Endothelial cell of umbilical vein (primary cell): Measurements from ENCODE around the gene TMC4. TPM values are rescaled to one million over a fixed set of nuclear protein-coding genes. Genes with fewer than 3 reads are reported as not detected.
"Not testable (repeated sequence)": the region's sequence is repeated elsewhere in the genome, so short reads cannot be mapped to it uniquely, and the experiment has no call there.

Source experiments
- BruUV-seq: library from RNA; stranded (reverse); fragments of 400-500 nt; replicated peaks from 2 replicates; lab custom pipeline; 2021; lab: Mats Ljungman, UMichigan
- CTCF ChIA-PET: fragments of 300-600, 350-600 bp; sonication (Branson Sonifier 250); formaldehyde crosslinking; loops from one replicate; lab custom pipeline; 2021; ENCODE audit warnings: antibody characterized with exemption, inconsistent platforms; lab: Charles Lee
- POLR2A ChIA-PET: fragments of 300-600, 350-600 bp; sonication (Branson Sonifier 250); formaldehyde crosslinking; loops from one replicate; lab custom pipeline; 2021; ENCODE audit warnings: antibody characterized with exemption, inconsistent platforms; lab: Charles Lee
- DNase-seq: peaks from one replicate; pipeline ENCODE4 v3.0.0-alpha.2; 2011; ENCODE audit warnings: low read depth, low spot score
- FAIRE-seq: peaks from 2 replicates; lab custom pipeline; 2011; peaks lifted over from hg19 to GRCh38; lab: Jason Lieb, UNC
- H2AFZ ChIP-seq: 2 replicates; pipeline ENCODE4 v1.6.0; 2012; ENCODE audit warnings: low read depth, low read length, control low read depth, inconsistent platforms
- H3K27ac ChIP-seq: 2 replicates; pipeline ENCODE4 v1.5.1; 2011; ENCODE audit warnings: low read depth, mild to moderate bottlenecking, control low read depth, low read length, moderate library complexity; ENCODE audit not compliant: insufficient read depth
- H3K27me3 ChIP-seq, 2 experiments: 2 replicates each; pipeline versions ENCODE4 v1.6.0 to v1.6.1; 2011; ENCODE audit warnings: low read length in 2 of 2, mixed read lengths in 1 of 2; ENCODE audit not compliant: control insufficient read depth in 2 of 2, insufficient read depth in 2 of 2
- H3K36me3 ChIP-seq, 2 experiments: 2 replicates in 1 of 2; 3 replicates in 1 of 2; pipeline ENCODE4 v1.5.1; 2011; ENCODE audit warnings: low read length in 2 of 2, mild to moderate bottlenecking in 1 of 2, moderate library complexity in 1 of 2; ENCODE audit not compliant: control insufficient read depth in 2 of 2, insufficient read depth in 2 of 2; ENCODE audit errors: extremely low read depth in 1 of 2
- H3K4me1 ChIP-seq: 3 replicates; pipeline ENCODE4 v1.5.1; 2011; ENCODE audit warnings: mild to moderate bottlenecking, low read length; ENCODE audit not compliant: control insufficient read depth, insufficient read depth; ENCODE audit errors: extremely low read depth
- H3K4me2 ChIP-seq: 2 replicates; pipeline ENCODE4 v1.6.1; 2011; ENCODE audit warnings: low read length, control low read depth, mixed read lengths; ENCODE audit not compliant: insufficient read depth
- H3K4me3 ChIP-seq, 3 experiments: fragments of 200-600 bp in 1 of 3; sonication (generic), shearing (Covaris generic) in 1 of 3; replicated peaks in 1 of 3; 2 replicates each; pipeline ENCODE4 v1.5.1; 2011 to 2016; ENCODE audit warnings: control low read depth in 3 of 3, low read length in 3 of 3, mild to moderate bottlenecking in 2 of 3, inconsistent platforms in 1 of 3, low read depth in 1 of 3, moderate library complexity in 1 of 3; ENCODE audit not compliant: insufficient read depth in 1 of 3
- H3K79me2 ChIP-seq: 2 replicates; pipeline ENCODE4 v1.6.0; 2012; ENCODE audit warnings: low read length, inconsistent platforms; ENCODE audit not compliant: control insufficient read depth, insufficient read depth
- H3K9ac ChIP-seq: replicated peaks from 2 replicates; pipeline ENCODE3; 2011; ENCODE audit warnings: low read length, control low read depth; ENCODE audit not compliant: insufficient read depth; ENCODE audit errors: extremely low read depth
- H3K9me1 ChIP-seq: replicated peaks from 3 replicates; pipeline ENCODE4 v1.6.0; 2011; ENCODE audit warnings: mild to moderate bottlenecking, low read length; ENCODE audit not compliant: control insufficient read depth, insufficient read depth; ENCODE audit errors: extremely low read depth
- H3K9me3 ChIP-seq: replicated peaks from 2 replicates; pipeline ENCODE4 v1.5.1; 2012; ENCODE audit warnings: low read length, inconsistent platforms; ENCODE audit not compliant: control insufficient read depth, insufficient read depth
- H4K20me1 ChIP-seq: replicated peaks from 2 replicates; pipeline ENCODE3; 2011; ENCODE audit warnings: mild to moderate bottlenecking, low read length; ENCODE audit not compliant: control insufficient read depth, insufficient read depth; ENCODE audit errors: extremely low read depth
- GATA2 ChIP-seq: IDR thresholded peaks from 2 replicates; pipeline ENCODE4 v1.7.0; 2011; ENCODE audit warnings: low read depth, mild to moderate bottlenecking, moderate library complexity, mixed read lengths, low read length; ENCODE audit not compliant: insufficient read length, insufficient read depth
- JUN ChIP-seq: IDR thresholded peaks from 2 replicates; pipeline ENCODE4 v1.6.1; 2011; ENCODE audit warnings: borderline replicate concordance, low read depth; ENCODE audit not compliant: insufficient read length, insufficient read depth
- POLR2AphosphoS5 ChIP-seq: IDR thresholded peaks from 2 replicates; pipeline ENCODE4 v1.6.1; 2012; ENCODE audit warnings: low read depth, mild to moderate bottlenecking, control low read depth, low read length, moderate library complexity; ENCODE audit not compliant: insufficient read depth
- dilution Hi-C: fragments of 300-500 bp; cut with MboI; formaldehyde crosslinking; loops from one replicate; pipeline ENCODE4 v1.15.0; 2019; ENCODE audit warnings: low sequenced_read_pairs; ENCODE audit not compliant: extremely low pct_ligation_motif_present
- intact Hi-C: fragments of 100-400 bp; cut with micrococcal nuclease; formaldehyde crosslinking; loops from one replicate; pipeline ENCODE4 v1.10.0; 2022
- polyA plus RNA-seq, 4 experiments: library from polyadenylated mRNA; depleted of rRNA in 3 of 4; stranded (reverse) in 3 of 4; unstranded in 1 of 4; fragments of >200 nt; gene quantifications; 2 replicates each; pipeline versions ENCODE4 v1.2.1 to v1.2.3, GENCODE V29; 2011 to 2012; ENCODE audit warnings: missing spikeins in 1 of 4
- total RNA-seq: library from RNA; stranded (reverse); gene quantifications from 2 replicates; pipeline ENCODE4 v1.2.3, GENCODE V29; 2021

TMC4 gene
- total and polyA plus RNA-seq, 2 donors (not counting 3 experiments of a cell fraction or from before 2014, with no cell fraction given) = 0.71 to 1.7 TPM

- H3K79me2 ChIP-seq, H3K4me3 ChIP-seq, H3K9me3 ChIP-seq, intact Hi-C loops, FAIRE-seq, DNase-seq, dilution Hi-C loops, BruUV-seq, H3K27me3 ChIP-seq, H3K4me2 ChIP-seq, H3K9me1 ChIP-seq, H2AFZ ChIP-seq, H4K20me1 ChIP-seq, H3K27ac ChIP-seq, CTCF ChIA-PET, H3K9ac ChIP-seq, H3K36me3 ChIP-seq, POLR2A ChIA-PET, H3K4me1 ChIP-seq: not testable (repeated sequence)
These were observed 46.7 kb upstream of the TMC4 start for GRCh38 chr19:54219702-54220101.

DNA sequence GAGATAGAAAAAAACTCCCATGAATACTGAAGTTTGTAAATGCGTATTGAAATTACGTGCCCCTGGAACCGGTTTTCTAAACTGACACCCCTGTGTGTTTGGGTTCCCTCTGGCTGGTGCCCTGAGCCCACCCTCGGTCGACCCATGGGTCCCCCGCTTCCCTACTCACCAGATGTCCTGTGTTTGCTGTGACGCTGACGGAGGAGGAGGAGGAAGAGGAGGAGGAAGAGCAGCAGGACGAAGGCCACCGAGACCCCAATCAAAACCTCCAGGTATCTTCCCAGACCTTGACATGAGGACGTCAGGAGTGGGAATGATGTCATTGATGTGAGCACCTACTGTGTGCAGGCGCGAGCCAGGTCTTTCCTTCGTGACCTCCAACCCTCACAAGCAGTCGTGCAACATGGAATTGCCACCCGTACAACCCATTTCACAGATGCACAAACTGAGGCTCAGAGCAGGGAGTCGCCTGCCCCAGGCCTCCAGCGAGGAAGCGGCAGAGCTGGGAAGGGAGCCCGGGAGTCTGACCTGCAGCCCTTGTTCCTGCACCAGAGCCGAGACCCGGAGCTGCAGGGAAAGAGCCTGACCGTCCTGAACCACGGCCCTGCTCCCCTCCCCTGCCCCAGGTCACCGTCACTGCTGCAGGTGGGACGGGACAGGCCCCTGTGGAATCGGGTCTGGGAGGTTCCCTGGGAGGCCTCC is 46.2 kb upstream of the TMC4 start:
- no peaks in the 10 kb centered on the region for H3K9me1 ChIP-seq
- ChIA-PET CTCF (no interaction called here), POLR2A (no interaction called here)
- no peaks in the 10 kb centered on the region for H3K79me2 ChIP-seq
- no peaks in the 10 kb centered on the region for H3K27me3 ChIP-seq
- no peaks in the 10 kb centered on the region for H3K9me3 ChIP-seq
- TF ChIP-seq JUN = no peak
- TF ChIP-seq GATA2 = no peak
- no peak for TF ChIP-seq POLR2AphosphoS5
- dilution Hi-C loops (no loop called here), intact Hi-C loops (no loop called here)
- DNase-seq (no peak), FAIRE-seq (no peak)
- no peak overlapping the region for H2AFZ ChIP-seq
- no peaks in the 10 kb centered on the region for H3K36me3 ChIP-seq
- H3K4me3 ChIP-seq = no peak overlapping the region
- no peaks in the 10 kb centered on the region for H4K20me1 ChIP-seq
- H3K4me1 ChIP-seq = no peaks in the 10 kb centered on the region
- no peak overlapping the region for H3K27ac ChIP-seq
- no TSS peak for BruUV-seq
- H3K9ac ChIP-seq = no peak overlapping the region
- no peak overlapping the region for H3K4me2 ChIP-seq
